Loucy (cell line): ENCODE data around the gene MST1.

Source experiments
- H2AFZ ChIP-seq: fragments of 200-600 bp; sonication (generic); 2 replicates; pipeline ENCODE4 v1.6.0; 2016; ENCODE audit warnings: antibody characterized with exemption, mild to moderate bottlenecking, low read length, moderate library complexity
- H3F3A ChIP-seq: fragments of 200-600 bp; 2 replicates; pipeline ENCODE4 v1.6.0; 2016; ENCODE audit warnings: antibody characterized with exemption, low read depth, mild to moderate bottlenecking
- H3K27me3 ChIP-seq: fragments of 200-600 bp; sonication (generic); 2 replicates; pipeline ENCODE4 v1.6.1; 2014; ENCODE audit warnings: low read length, mild to moderate bottlenecking; ENCODE audit not compliant: insufficient read depth, poor library complexity, severe bottlenecking
- H3K36me3 ChIP-seq: fragments of 200-600 bp; sonication (generic); 2 replicates; pipeline ENCODE4 v1.6.1; 2016; ENCODE audit warnings: low read length; ENCODE audit not compliant: insufficient read depth
- H3K4me1 ChIP-seq: fragments of 200-600 bp; sonication (generic); 2 replicates; pipeline ENCODE4 v1.5.1; 2014; ENCODE audit warnings: low read length, mild to moderate bottlenecking; ENCODE audit not compliant: insufficient read depth, poor library complexity, severe bottlenecking
- H3K4me2 ChIP-seq: fragments of 200-600 bp; sonication (generic); 2 replicates; pipeline ENCODE4 v1.6.0; 2014; ENCODE audit warnings: antibody characterized with exemption, low read length, low read depth, mild to moderate bottlenecking; ENCODE audit not compliant: poor library complexity, severe bottlenecking
- H3K4me3 ChIP-seq: fragments of 200-600 bp; sonication (generic); 2 replicates; pipeline ENCODE4 v1.5.1; 2014; ENCODE audit warnings: low read length, mild to moderate bottlenecking, mixed read lengths; ENCODE audit not compliant: poor library complexity, severe bottlenecking
- H3K79me2 ChIP-seq: fragments of 200-600 bp; sonication (generic); 2 replicates; pipeline ENCODE4 v1.6.1; 2014; ENCODE audit warnings: low read length; ENCODE audit not compliant: insufficient read depth
- H3K9ac ChIP-seq: fragments of 200-600 bp; sonication (generic); 2 replicates; pipeline ENCODE4 v1.6.0; 2014; ENCODE audit warnings: mild to moderate bottlenecking, low read depth, low read length, moderate library complexity; ENCODE audit not compliant: poor library complexity, severe bottlenecking
- H3K9me2 ChIP-seq: fragments of 200-600 bp; sonication (generic); replicated peaks from 2 replicates; pipeline ENCODE4 v1.6.1; 2016; ENCODE audit warnings: low read depth, low read length, mixed read lengths
- H3K9me3 ChIP-seq: fragments of 200-600 bp; sonication (generic); 2 replicates; pipeline ENCODE4 v1.6.1; 2014; ENCODE audit warnings: mild to moderate bottlenecking, antibody characterized with exemption, low read length, low read depth; ENCODE audit not compliant: insufficient read depth
- H4K20me1 ChIP-seq: fragments of 200-600 bp; sonication (generic); 2 replicates; pipeline ENCODE4 v1.6.0; 2014; ENCODE audit warnings: antibody characterized with exemption, low read length, mild to moderate bottlenecking; ENCODE audit not compliant: insufficient read depth, poor library complexity, severe bottlenecking
- EZH2phosphoT487 ChIP-seq: fragments of 200-600 bp; IDR thresholded peaks from 2 replicates; pipeline ENCODE4 v1.6.1; 2018; ENCODE audit warnings: antibody characterized with exemption, mild to moderate bottlenecking, moderate library complexity, borderline replicate concordance
- TF ChIP-seq, protein P1 (sequence below): fragments of 200-600 bp; sonication (generic); conservative IDR thresholded peaks from 2 replicates; pipeline ENCODE4 v1.5.1; 2014; ENCODE audit warnings: mild to moderate bottlenecking, antibody characterized with exemption, low read length

MST1 gene

DNA sequence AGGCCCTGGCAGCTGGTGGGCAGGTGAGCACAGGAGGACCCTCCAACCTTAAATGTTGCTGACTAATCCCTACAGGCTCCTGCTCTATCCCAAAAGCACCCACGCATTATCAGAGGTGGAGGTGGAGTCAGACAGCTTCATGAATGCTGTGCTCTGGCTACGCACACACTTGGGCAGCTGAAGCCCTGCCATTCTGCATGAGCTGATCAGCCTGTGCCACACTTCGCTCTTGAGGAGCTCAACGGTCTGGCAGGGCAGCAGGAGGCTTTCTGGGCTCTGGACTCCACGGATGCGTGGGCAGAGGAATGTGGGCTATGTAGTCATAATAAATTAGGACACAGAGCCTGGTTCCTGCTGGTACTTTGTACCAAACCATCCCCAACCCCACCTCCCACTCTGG lies 6.1 kb downstream of the MST1 start:
- Histone ChIP-seq H3K9me3 (no peaks in the 10 kb centered on the region), H3K4me2 (no peak overlapping the region), H4K20me1 (no peaks in the 10 kb centered on the region), H3F3A (no peaks in the 10 kb centered on the region), H3K9me2 (no peaks in the 10 kb centered on the region), H2AFZ (no peak overlapping the region), H3K79me2 (no peaks in the 10 kb centered on the region), H3K36me3 (peaks cover 30% of the 10 kb centered on the region; the same call in 1 of the 2 replicates), H3K9ac (no peak overlapping the region), H3K4me3 (no peak overlapping the region), H3K4me1 (no peaks in the 10 kb centered on the region), H3K27me3 (no peaks in the 10 kb centered on the region)
- TF ChIP-seq EZH2phosphoT487: no peak
- TF ChIP-seq, protein P1, sequence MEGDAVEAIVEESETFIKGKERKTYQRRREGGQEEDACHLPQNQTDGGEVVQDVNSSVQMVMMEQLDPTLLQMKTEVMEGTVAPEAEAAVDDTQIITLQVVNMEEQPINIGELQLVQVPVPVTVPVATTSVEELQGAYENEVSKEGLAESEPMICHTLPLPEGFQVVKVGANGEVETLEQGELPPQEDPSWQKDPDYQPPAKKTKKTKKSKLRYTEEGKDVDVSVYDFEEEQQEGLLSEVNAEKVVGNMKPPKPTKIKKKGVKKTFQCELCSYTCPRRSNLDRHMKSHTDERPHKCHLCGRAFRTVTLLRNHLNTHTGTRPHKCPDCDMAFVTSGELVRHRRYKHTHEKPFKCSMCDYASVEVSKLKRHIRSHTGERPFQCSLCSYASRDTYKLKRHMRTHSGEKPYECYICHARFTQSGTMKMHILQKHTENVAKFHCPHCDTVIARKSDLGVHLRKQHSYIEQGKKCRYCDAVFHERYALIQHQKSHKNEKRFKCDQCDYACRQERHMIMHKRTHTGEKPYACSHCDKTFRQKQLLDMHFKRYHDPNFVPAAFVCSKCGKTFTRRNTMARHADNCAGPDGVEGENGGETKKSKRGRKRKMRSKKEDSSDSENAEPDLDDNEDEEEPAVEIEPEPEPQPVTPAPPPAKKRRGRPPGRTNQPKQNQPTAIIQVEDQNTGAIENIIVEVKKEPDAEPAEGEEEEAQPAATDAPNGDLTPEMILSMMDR: no peak

DNA sequence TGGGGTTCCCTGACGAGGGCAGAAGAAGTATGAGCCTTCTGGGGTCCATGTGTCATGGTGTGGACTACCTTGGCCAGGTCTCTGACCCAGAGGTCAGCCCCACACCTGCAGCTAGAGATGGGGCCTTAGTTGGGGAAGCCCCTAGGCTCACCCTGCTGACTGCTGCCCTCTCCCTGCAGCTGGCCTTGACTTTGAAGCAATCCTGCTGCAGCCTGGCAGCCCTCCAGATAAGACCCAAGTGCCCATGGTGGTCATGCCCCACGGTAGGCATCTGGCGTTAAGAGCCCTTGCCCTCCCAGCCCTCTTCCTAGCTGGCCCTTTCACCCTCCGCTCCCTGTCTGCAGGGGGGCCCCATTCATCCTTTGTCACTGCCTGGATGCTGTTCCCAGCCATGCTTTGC lies 7.7 kb downstream of the MST1 start:
- H3K4me1 ChIP-seq: peaks cover under 1% of the 10 kb centered on the region
- H3K9me3 ChIP-seq: no peaks in the 10 kb centered on the region
- no peaks in the 10 kb centered on the region for H3K9me2 ChIP-seq
- peaks cover 6% of the 10 kb centered on the region; the same call in 1 of the 2 replicates for H3K79me2 ChIP-seq
- TF ChIP-seq, protein P1: no peak
- no peak for TF ChIP-seq EZH2phosphoT487
- H4K20me1 ChIP-seq: no peaks in the 10 kb centered on the region
- no peak overlapping the region for H2AFZ ChIP-seq
- H3K4me2 ChIP-seq: no peak overlapping the region
- peaks cover 45% of the 10 kb centered on the region; the same call in 1 of the 2 replicates for H3K36me3 ChIP-seq
- H3F3A ChIP-seq: no peaks in the 10 kb centered on the region
- H3K9ac ChIP-seq: no peak overlapping the region
- no peak overlapping the region for H3K4me3 ChIP-seq
- H3K27me3 ChIP-seq: no peaks in the 10 kb centered on the region

- Histone ChIP-seq H3K9ac (no peak overlapping the region), H3K9me2 (no peaks in the 10 kb centered on the region), H3K79me2 (peaks cover 9% of the 10 kb centered on the region; the same call in 1 of the 2 replicates), H3K36me3 (peaks cover 47% of the 10 kb centered on the region; the same call in 1 of the 2 replicates), H3K4me1 (peaks cover 4% of the 10 kb centered on the region), H3K4me2 (no peak overlapping the region), H3K9me3 (no peaks in the 10 kb centered on the region), H2AFZ (no peak overlapping the region), H3K4me3 (no peak overlapping the region), H3F3A (no peaks in the 10 kb centered on the region), H3K27me3 (no peaks in the 10 kb centered on the region), H4K20me1 (no peaks in the 10 kb centered on the region)
- TF ChIP-seq, protein P1: no peak
- TF ChIP-seq EZH2phosphoT487: no peak
Measured at GRCh38 chr3:49681232-49681522, 8.1 kb downstream of the MST1 start.
